Measurements from ENCODE around the gene CNNM4.

- no peak for TF ChIP-seq POLR2A (IDR thresholded peaks at IDR 0.05)
- TF ChIP-seq CTCF (IDR thresholded peaks at IDR 0.05), result no peak
Observed at GRCh38 chr2:96737831-96738230, 22.9 kb upstream of the CNNM4 start.

Measured in right lobe of liver (tissue), 4 donors.